SK-MEL-5 (cell line): ENCODE results near the gene PLEKHH2. TPM values are rescaled to one million over a fixed set of nuclear protein-coding genes. Genes with fewer than 3 reads are reported as not detected.
A peak's percentile ranks its signal among the peaks of the same experiment; 100 is the strongest.
"Not testable (repeated sequence)": the region's sequence is repeated elsewhere in the genome, so short reads cannot be mapped to it uniquely, and the experiment has no call there.

Experiments used
- DNase-seq: peaks from one replicate; pipeline ENCODE4 v3.0.0-alpha.2; 2016; ENCODE audit warnings: low read depth, low spot score
- in situ Hi-C: cut with HindIII; loops from 2 replicates; pipeline ENCODE4 v1.10.0; 2016; ENCODE audit warnings: low sequenced_read_pairs, high pct_unique_total_duplicates, low pct_unique_long_range_greater_than_20kb
- total RNA-seq: library from RNA; depleted of rRNA; stranded (reverse); fragments of >200 nt; shearing (Covaris generic); gene quantifications from 2 replicates; pipeline ENCODE4 v1.2.3, GENCODE V29; 2014

PLEKHH2 gene
- total RNA-seq, 1 experiment from 2014 or later = 17.6 TPM

DNA sequence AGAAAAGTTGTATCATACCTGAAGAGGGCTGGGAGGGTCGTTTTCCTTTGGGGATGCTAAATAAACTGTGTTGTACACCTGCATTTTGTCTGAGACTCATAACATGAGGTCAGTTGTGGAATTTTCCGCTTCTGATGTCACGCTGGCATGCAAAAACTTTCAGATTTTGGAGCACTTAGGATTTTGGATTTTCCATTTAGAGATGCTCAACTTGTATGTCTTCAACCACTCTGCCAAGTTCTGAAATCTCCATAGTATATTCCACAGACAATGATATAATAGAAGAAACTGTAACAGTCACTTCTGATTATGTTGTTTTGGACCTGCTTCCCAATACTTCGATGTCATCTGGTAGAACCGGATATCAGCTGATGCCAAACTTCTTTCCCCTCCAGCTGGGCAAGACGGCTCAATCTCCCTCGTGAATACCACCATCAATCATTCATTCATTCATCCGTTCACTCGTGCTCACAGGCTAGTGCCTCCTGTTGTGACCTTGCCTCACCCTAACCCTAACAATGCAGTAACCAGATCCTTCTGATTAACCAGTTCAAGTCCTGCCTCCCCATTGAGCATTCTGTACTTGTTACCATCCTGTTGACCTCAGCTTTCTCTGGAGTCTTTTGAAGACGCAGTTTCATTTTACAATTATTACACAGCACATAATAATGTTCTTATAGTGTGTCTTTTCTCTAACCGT is 5.3 kb upstream of the PLEKHH2 start:
- peak; percentile 47 for DNase-seq
- in situ Hi-C loops = no loop called here

DNA sequence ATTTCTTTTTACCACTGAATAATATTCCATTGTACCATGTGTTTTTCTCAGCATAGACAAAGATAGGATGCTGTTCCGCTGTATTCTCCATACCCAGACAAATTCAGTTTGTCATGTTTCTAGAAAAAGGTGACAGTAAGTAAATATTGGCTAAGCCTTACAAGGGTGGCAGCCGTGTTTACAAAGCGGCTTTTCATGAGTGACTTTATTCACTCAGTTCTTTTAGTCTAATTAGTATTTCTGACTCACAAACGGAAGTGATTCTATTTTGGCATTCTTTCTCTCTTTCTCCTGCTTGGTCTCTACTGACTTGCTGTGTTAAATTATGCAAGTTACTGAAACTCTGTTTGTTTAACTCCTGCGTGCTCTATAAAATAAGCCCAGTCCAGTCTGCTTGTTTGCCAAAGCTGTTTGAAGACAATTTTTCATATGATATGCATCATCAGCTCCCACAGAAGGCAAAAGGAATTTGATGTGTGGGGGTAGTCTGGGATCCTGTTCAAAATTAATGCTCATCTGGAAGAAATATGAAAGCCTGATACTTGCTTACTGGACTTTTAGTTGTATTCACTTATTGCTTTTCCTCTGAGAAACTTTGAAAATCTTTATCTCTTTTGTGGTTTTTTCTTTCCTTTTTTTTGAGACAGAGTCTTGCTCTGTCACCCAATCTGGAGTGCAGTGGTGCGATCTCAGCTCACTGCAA is 2.3 kb upstream of the PLEKHH2 start:
- DNase-seq = peak; percentile 74
- in situ Hi-C loops = no loop called here

DNA sequence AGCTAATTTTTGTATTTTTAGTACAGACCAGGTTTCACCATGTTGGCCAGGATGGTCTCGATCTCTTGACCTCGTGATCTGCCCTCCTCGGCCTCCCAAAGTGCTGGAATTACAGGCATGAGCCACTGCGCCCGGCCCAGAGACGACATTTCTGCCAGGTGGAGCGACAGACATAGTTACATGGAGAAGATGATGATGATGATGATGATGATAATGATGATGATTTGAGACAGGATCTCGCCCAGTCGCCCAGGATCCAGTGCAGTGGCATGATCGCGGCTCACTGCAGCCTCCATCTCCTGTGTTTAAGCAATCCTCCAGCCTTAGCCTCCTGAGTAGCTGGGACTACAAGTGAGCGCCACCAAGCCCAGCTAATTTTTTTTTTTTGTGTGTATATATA is 907 bp upstream of the PLEKHH2 start:
- in situ Hi-C loops, DNase-seq: not testable (repeated sequence)

DNA sequence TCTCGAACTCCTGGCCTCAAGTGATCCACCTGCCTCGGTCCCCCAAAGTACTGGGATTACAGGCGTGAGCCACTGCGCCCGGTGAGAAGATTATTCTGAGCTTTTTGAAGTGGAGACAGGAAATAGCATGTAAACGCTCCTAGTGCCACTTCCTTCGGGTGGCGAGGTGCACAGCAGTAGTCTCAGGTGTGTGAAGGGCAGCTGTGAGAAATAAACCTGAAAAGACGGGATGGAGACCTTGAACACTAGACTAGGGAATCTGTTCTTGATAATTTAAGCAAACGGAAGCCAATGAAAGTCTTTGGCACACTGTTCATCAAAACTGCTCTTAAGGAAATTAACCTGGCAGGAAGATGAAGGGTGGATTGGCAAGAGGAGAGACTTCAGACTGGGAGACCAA is 439 bp upstream of the PLEKHH2 start:
- in situ Hi-C loops = no loop called here
- no peak for DNase-seq

DNA sequence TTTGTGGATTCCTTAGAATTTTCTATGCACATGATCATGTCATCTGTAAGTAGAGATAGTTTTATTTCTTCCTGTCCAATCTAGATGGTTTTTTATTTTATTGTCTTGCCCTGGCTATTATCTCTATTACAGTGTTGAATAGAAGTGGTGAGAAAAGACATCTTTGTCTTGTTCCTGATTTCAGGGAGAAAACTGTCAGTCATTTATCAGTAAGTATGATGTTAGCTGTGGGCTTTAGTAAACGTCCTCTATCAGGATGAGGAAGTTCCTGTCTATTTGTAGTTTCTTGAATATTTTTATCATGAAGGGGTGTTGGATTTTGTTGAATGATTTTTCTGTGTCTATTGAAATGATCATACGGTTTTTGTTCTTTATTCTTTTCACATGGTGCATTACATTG is 5.3 kb downstream of the PLEKHH2 start:
- in situ Hi-C loops = no loop called here
- DNase-seq = no peak

DNA sequence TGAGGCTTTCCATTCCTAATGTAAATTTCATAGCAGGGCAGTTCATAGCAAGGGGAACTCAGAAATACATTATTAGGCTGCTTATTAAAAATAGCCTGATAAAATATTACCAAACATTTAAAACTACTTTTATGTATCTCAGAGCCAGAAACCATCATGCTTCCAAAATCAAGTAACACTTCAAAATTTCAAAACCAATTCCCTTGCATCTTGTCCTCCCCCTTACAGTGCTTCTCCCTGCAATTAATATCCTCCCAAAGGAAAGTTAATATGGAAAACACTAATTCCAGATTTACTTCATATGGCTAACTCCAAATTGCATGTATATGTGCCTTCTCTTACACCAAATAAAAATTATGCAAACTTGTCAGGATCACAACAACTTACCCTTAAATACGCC is 6.6 kb downstream of the PLEKHH2 start:
- no peak for DNase-seq
- in situ Hi-C loops = no loop called here

DNA sequence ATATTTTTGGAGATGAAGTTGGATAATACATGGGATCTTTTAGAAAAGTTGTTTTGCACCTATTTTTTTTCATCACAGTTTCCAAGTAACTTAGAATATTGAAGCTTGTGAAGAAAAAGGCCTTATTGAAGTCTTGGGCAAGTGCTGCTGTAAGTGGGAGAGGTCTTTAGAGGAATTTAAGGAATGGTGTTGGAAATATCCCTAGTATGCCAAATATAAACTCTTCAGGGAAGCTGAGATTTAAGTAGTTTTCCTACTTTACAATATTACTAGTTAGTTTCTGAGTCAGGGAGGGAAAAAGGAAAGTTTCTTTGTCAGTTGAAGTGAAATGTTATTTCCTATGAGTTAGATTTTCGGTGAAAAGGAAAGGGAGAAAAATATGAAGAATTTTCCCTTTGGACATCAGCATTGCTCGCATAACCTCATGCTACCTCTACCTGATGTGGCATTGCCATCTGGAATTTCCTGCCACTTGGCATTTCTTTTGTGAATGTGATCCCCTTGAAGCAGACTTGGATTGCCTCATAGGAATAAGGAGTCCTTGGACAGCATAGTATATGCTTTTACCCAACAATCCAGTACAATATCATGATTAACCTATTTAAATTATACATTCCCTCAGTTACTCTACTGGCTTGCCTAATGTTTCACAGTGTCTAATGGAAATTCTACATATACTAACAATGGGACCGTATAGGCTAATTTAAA is 12.1 kb downstream of the PLEKHH2 start:
- in situ Hi-C loops = no loop called here

DNA sequence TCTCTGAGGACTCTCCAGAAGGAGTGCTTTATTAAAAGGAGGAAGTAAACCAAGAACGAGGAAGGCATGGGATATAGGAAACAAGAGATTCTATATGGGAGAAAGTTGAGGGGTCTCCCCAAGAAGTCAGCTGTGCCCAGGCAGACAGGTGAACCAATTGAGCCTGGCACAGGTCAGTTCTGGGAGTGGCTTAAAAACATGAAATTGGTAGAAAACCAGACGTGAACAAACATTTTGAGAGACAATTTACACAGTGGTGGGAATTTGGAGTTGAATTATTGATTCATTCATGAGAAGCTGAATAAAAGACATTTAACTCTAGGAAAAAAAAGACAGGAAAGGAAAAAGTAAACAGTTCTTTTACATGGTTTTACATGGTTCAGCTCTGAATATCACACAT is 16.4 kb downstream of the PLEKHH2 start:
- in situ Hi-C loops = no loop called here
- DNase-seq = no peak

More for the DNA sequence above, 12.1 kb downstream of the PLEKHH2 start:
- DNase-seq = no peak

DNA sequence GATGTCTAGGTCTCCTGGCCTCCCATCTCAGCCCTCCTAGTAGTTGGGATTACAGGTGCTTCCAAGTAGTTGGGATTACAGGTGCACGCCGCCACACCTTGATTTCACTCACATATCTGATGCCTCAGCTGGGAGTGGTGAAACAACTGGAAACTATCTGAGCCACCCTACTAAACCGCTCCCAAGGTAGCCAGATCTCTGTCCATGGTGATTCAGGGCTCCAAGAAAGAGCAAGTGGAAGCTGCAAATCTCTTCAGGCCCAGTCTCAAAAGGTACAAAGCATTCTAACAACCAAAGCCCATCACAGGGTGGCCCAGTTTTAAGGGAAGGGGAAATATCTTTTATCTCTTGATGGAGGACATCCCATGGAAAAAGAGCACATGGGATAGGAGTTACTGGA is 20.2 kb downstream of the PLEKHH2 start:
- in situ Hi-C loops = no loop called here

DNA sequence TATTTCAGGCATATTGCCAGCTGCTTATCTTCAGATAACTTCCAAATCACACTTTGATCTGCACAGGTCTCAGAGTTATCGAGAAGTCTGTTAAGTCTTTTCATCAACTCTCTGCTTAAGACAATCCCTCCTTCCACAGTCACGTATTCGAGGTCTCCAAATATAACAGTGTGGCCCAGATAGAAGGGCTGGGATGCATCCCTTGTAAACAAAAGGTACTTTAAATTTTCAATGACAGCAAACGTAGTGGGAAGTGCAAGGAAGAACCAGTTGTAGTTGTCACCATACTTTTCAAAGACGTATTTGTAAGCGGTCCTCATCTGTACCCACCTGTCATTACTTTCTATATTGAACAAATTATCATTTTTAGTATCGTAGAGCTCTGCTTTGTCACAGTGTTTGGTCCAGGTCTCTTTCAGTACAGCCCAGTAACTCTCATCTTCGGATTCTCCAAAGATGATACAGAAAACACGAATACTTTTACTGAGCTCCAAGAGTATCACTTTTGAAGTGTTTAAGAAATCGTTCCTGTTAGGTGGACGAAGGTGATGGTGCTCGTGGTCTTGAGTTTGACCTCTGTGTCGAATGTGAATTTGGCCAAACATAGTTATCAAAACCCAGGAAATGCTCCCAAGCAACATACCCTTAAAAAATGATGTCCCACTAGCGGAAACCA is 38.7 kb downstream of the PLEKHH2 start:
- in situ Hi-C loops = no loop called here
- DNase-seq = no peak

More for the DNA sequence above, 20.2 kb downstream of the PLEKHH2 start:
- DNase-seq = no peak

DNA sequence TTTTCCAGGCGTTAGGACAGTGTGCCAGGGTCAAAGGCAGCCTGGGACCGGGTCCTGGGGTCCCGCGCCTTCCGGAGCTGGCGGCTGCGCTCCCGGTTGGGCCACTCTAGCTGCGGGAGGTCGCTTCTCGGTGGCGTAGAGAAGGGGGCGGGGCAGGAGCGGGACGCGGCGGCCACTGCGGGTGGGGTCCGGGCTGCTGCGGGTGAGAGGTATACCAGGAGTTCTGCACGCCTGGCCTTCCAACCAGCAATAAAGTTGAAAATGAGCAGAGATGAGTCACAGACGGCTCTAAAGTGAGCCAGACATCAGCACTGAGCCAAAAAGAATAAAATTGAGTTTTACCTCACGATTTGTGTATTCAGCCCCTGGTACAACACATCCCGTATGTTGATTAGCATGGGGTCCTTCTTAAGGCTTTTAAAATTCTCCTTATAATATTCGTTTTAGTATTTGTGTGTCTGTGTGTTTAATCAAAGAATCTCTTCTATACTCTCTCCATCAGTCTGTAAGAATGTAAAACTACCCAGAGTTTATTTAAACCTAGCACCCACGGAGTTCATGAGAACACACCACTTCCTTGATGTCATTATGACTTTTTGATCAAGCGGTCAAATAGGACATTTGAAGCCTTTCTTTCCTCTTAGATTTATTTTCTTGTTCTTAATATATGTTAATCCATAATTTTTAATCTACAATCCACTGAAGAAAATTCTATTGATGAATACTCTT is 39.4 kb downstream of the PLEKHH2 start, which contains the start of gene C1GALT1C1L:
TSS of gene C1GALT1C1L (minus strand) at position 108 of the 729 bp plus-strand sequence. CDS start at position 1, 107 bp downstream.
- in situ Hi-C loops = no loop called here
- peak; percentile 32 for DNase-seq

DNA sequence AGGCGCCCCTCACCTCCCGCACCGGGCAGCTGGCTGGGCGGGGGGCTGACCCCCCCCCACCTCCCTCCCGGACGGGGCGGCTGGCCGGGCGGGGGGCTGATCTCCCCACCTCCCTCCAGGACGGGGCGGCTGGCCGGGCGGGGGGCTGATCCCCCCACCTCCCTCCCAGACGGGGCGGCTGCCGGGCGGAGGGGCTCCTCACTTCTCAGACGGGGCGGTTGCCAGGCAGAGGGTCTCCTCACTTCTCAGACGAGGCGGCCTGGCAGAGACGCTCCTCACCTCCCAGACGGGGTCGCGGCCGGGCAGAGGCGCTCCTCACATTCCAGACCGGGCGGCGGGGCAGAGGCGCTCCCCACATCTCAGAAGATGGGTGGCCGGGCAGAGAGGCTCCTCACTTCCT is 40.7 kb downstream of the PLEKHH2 start:
- DNase-seq, in situ Hi-C loops: not testable (repeated sequence)

DNA sequence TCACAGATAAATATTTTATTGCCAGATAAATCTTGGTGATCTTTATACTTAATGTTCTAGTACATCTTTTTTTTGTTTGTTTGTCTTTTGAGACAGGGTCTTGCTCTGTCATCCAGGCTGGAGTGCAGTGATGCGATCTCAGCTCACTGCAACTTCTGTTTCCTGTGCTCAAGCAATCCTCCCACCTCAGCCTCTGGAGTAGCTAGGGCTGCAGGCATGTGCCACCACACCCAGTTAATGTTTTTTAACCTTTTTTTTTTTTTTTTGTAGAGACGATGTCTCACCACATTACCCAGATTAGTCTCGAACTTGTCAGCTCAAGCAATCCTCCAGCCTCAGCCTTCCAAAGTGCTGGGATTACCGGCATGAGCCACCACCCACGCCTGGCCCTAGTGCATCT is 48.3 kb downstream of the PLEKHH2 start:
- DNase-seq = no peak
- in situ Hi-C loops = no loop called here

DNA sequence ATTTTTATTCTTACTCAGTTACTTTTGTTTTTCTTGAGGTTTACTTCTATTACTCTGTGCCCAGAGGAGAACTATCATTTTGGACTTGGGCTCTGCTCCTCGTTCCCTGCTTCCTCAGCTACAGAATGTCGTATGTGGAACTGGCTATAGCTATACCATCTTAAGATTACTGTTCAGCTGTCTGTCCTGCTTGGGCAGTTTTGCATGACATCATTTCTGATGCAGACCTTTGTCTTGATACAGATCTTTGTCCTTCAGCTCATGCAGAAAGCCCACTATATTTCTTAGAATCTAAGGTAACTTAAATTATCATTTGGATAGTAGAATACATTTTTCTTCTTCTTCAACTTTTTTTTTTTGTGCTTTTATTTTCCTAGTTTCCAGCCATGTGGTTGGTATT is 52.9 kb downstream of the PLEKHH2 start:
- in situ Hi-C loops = no loop called here
- DNase-seq = no peak

DNA sequence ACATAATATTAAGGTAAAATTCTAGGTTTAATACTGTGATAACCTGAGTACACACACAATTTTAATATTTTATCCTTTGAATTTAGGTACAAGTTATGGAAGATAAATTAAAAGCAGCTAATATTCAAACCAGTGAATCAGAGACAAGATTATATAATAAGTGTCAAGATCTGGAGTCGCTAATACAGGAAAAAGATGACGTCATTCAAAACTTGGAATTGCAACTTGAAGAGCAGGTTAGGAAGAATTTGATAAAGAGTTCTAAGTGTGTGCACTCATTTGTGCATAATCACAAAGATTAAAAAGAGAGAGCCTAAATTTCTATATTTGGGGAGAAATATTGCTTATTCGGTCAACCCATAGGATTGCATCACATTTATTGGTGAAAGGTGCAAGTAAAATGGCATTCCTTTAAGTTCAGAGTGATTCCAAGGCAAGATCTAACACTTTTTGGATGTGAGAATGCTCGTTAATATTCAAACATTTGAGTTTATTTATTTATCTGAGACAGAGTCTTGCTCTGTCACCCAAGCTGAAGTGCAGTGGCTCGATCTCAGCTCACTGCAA is 55.5 kb downstream of the PLEKHH2 start:
- in situ Hi-C loops = no loop called here
- no peak for DNase-seq

DNA sequence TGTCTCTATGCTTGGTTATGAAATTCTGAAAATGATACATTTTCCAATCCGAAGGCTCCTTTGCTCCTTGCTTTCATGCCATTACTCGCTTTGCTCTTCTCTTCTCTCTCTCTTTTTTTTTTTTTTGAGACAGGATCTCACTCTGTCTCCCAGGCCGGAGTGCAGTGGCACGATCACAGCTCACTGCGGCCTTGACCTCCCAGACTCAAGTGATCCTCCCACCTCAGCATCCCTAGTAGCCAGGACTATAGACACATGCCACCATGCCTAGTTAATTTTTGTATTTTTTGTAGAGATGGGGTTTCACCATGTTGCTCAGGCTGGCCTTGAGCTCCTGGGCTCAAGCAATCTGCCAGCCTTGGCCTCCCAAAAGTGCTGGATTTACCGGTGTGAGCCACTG is 61.1 kb downstream of the PLEKHH2 start:
- in situ Hi-C loops = not testable (repeated sequence)

DNA sequence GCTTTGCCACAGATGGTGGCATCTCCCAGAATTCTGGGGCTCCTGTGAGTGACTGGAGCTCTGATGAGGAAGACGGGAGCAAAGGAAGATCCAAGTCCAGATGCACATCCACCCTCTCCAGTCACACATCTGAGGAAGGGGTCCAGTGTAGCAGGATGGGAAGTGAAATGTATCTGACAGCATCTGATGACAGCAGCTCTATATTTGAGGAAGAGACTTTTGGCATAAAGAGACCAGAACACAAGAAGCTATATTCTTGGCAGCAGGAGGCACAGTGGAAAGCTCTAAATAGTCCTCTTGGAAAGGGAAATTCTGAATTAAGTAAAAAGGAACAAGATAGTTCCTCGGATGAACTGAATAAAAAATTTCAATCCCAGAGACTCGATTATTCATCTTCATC is 62.7 kb downstream of the PLEKHH2 start:
- no peak for DNase-seq

More for the DNA sequence above, 61.1 kb downstream of the PLEKHH2 start:
- not testable (repeated sequence) for DNase-seq

More for the DNA sequence above, 62.7 kb downstream of the PLEKHH2 start:
- in situ Hi-C loops = no loop called here
